Activated CD8-positive, alpha-beta memory T cell treated with anti-CD3 and anti-CD28 coated beads, Interleukin-2, amount 50 U/mL, for 48 hours (primary cell): ENCODE measurements around the gene ELL2.

ENCODE experiments used
- DNase-seq: peaks from one replicate; pipeline ENCODE4 v3.0.0-alpha.2; 2020

Gene ELL2

DNA sequence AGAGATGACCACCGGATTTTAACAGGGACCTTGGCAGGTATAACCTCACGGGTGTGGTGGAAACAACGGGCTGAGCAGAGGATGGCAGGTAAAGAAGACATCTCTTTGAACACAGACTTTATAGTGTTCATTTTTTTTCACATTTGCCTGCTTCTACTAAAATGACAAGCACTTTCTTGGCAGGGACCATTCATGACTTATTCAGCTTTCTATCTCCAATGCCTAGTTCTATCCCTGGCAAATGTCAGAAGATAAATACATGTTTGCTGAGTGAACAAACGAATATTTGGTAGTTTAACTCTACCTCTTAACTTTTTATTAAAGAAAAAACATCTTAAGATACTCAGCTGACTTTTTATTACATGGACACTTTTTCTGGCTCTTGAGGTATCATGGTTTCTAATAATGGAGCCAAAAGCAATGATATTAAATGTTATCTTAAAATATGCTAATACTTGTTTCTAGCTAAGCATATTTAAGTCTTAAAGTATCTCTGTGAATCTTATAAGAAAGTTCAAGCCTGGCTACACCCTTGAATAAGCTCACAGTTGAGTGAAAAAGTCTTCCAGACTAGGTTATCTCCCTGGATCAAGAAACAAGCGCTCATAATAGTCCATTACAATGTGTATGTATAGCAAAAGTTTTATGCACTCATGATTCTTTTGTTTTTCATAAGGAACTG is 8.5 kb downstream of the ELL2 start:
- no peak for DNase-seq

DNA sequence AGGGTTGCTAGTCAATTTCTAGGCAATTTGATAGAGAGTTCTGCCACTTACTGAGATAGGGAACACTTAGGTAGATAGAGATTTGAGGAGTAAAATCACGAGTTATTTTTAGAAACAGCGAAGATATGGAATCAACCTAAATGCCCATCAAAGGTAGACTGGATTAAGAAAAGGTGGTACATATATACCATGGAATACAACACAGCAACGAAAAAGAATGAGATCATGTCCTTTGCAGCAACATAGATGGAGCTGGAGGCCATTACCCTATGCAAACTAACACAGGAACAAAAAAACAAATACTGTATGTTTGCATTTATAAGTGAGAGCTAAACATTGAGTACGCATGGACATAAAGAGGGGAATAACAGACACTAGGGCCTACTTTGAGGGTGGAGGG is 9.7 kb downstream of the ELL2 start:
- no peak for DNase-seq

DNA sequence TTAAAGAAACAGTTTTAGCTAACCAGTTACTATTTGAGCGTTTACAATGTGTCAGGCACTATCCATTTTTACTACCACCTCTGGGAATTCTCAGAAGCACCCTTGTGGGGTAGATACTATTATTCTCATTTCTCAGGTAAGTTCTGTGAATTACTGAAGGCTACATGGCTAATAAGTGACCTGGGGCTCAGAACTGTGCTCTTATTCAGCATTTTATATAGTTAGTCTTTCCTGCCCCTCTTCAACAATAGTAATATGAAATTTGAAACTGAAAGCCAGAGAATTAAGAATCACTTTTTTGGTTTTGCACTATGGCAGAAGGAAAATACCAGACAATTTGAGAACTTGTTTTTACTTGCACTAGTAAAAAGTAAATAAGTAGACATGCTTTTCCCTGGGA is 11.8 kb downstream of the ELL2 start:
- DNase-seq, result no peak

DNA sequence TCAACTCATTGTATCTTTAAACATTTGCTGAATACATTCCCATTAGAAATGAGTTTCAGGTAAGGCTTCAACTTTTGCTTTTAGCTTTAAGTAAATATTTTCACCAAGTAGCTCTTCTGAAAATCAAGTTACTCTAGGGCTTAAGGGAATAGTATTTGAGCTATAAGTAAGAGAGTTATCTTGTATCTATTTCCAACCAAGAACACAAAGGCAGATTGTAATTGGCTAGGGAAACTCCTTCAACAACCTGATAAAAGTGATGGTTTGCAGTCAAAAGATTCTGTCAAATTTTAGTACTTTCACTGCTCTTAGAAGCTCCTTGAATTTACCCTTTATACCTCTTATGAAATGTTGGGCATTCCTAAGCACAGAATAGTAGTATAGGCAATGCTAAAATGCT is 13.0 kb downstream of the ELL2 start:
- no peak for DNase-seq

DNA sequence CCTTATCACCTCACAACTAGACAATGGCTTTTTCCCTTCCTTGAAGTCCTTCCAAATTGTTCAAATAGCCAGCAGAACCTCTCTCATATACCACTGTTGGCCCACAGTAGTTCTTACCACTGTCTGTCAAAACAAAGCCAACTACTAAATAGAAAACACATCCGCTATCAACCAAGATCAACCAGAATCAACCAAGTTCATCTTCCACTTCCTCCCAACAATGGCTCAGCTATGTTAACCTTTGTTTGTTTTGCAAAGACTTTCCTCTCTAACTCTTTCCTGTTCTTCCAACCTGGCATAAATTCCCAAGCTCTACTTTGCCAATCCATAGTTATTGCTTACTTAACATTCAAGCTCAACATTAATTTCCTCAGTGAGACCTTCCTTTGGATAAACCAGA is 15.2 kb downstream of the ELL2 start:
- DNase-seq, result no peak

DNA sequence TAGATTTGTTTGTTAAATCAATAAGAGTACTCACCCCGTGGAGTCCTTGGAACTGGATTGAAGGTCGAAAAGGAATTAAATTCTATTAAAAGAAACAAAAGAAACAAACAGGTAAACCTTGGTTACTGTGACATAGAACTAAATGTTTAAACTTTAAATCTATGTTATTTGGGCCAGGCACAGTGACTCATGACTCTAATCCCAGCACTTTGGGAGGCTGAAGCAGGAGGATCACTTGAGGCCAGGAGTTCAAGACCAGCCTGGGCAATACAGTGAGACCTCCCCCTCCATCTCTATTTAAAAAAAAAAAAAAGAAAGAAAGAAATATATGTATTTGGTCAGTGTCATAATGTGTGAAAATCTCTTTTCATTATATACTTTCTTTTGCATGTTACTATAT is 18.7 kb downstream of the ELL2 start:
- DNase-seq, result no peak

DNA sequence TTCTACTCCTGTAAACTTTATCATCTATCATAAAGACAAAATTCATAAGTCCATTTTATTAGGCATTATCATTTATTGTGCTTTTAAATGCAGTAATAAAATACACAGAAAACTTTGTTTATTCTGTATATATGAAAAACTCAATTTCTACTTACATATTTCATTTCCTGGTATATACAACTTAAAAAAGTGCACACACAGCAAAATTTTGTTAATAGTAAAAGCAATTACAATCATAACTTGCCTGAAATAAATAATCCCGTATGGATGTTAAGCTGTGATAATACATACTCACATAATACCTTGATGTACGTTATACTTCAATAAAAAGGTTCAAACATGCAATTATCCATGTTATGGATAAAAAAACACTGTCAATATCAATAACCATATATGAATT is 19.2 kb downstream of the ELL2 start:
- no peak for DNase-seq

DNA sequence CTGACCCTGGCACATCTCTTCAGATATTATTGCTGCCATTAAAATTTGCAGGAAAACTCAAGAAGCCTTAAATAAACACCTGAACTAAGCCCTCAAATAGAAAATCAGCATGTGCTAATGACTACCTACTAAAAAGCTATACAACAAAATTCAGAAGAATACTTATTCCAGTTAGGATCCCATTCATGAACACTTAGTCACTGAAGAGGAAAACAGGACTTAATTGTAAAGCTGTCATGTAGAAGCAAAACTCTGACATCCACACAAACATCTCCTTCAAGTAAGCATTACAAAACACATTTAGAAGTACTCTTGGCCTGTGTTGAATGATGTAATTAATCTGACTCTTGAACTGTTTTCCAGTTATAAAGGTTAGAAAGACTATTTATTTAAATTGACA is 19.9 kb downstream of the ELL2 start:
- no peak for DNase-seq

DNA sequence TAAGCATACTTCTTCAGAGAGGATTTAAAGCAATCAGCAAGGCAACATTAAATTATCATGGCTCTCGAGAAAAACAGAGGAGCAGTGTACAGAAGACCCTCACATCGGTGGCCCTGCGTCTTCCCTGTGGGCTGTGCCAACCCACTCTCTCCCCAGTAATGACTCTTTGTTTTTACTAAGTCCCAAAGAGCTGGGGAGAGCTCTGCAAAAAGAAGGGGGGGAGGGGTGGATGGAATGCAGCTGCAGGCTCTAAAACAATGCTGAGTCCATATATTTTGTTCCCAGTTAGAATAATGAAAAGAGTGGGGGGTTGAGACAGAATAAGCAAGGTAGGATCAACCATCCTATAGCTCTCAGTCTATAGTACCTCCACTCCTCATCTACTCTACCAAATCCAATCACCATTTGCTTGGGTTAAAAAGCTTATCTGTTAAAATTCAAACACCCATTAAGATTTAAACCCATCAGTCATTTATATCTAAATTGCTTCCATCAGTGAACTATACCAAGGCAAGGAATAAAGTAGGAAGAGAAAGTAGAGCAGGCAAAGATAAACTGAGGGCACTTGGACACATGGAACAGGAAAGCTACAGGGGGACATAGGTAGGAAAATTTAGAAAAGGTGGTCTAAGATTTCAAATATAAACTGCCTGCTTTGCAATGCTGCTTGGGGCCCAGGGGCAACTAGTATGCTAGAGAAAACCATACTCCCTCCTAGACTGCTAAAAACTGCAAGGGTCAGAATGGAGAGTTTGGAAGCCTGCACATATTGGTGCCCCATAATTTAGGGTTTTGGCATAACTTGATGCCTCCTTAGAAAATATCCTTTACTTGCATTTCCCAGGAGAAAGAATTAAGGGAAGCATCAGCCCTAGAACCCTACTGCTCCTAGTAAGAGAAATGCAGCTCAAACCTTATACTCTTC is 20.6 kb downstream of the ELL2 start:
- DNase-seq, result no peak

DNA sequence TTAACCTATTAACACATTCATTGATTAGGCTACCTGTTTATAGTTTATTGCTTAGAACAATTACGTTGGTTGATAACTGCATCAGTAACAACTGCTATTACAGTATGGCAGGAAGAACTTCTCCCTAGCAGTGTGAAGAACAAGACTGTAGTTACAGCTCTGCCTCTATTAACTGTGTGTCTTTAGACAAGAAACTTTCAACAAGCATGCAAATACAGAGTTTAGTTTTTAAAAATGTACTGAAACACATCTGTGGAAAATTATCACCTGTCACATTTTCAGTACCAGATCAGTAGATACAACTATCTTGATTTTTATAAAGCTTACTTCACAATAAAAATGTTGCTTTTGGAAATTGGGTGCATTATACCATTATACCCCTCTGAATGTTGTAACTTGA is 22.2 kb downstream of the ELL2 start:
- no peak for DNase-seq

DNA sequence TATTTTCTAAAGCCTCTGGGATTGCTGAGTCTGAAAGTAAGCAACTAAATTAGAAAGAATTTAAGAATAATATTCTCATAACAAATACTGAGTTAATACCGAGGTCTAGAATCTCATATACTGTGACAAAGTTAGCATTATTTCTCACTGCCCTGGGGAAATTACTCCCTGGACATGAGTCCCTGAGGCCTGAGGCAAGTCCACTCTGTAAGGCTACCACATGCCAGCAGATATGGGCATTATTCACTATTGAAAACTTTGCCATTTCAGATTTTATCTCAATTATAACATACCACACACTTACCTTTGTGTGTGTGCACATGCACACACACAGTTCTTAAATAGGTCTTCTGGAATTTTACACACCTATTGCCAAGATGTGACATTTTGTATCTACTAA is 22.9 kb downstream of the ELL2 start:
- DNase-seq, result no peak

DNA sequence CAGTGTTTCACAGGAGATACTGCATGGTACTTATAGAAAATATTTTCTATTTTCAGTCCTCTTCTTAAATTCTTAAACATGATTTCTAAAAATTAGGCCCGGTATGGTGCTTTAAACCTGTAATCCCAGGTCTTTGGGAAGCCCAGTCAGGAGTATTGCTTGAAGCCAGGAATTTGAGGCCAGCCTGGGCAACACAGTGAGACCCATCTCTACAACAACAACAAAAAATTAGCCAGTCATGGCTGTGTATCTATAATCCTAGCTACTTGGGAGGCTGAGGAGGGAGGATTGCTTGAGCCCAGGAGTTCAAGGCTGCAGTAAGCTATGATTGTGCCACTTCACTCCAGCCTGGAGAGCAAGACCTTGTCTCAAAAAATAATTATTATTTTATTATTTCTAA is 23.3 kb downstream of the ELL2 start:
- no peak for DNase-seq

DNA sequence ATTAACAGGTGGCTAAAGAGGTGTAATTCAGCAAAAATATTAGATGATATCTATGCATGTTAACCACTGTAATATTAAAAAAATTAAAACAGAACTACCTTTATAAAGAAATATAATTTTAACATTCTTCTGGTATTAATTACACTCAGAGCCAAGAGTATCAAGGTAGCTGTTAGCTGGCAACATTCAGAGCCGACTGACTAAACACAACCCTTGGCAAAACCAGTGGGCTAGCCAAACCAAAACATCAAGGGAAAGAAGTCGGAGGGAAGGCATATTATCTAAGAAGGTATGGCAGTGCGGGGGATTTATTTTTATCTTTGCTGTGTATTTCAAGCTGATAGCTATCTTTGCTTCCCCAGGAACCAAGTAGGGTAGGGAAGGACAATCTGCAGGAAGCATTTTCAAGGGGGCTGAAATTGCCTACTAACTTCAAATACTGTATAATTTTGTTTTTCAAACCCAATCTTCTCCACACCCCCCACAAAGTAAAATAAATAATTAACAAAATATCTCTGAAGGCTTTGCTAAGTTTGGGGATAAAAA is 24.0 kb downstream of the ELL2 start:
- no peak for DNase-seq

DNA sequence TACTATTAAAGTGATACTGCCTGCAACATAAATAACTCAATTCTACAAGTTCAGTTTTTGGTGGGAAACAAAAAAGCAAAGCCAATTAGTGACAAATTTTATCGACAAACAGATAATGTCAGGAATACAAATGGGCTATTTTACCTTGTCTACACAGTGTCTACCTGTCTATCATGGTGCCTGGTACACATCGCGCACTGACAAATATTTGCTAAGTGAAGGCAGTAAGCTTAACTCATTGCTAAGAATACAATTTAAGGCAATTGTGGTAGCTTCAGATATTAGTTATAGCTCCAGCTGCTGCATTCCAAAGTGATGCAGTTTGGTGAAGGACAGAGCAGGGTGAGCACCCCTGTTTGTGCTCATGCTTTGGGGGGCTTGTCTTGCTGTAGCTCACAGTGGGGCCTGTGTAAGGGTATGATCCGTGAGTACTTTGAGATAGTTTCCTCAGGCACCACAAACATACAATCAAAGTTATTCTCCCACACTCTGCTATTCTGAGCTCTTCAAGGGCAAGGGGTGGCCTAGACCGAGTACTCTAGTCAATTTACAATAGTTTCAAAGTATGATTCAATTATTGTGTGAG is 24.7 kb downstream of the ELL2 start:
- DNase-seq, result no peak

DNA sequence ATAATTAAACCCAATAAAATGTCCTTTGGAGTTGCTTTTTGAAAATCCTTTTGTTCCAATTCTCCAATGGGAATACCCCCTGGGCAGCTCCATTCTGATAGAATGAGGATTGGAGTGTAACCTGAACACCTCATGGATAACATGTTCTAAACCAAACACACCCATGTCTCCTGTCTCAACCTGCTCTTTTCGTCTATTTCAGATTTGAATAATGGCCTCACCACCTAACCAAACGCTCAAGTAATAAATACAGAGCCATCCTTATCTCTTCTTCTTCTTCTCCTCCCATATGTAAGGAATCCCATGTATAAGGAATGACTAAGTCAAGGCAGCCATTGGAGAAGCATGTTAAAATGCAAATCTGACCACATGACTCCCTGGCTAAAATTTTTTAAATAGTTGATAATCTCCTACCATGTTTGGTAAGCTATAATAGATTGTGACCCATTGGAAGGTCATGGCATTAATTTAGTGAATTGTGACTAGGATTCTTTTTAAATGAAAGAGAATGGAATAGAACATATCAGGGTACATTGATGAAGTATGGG is 26.0 kb downstream of the ELL2 start:
- DNase-seq, result no peak

DNA sequence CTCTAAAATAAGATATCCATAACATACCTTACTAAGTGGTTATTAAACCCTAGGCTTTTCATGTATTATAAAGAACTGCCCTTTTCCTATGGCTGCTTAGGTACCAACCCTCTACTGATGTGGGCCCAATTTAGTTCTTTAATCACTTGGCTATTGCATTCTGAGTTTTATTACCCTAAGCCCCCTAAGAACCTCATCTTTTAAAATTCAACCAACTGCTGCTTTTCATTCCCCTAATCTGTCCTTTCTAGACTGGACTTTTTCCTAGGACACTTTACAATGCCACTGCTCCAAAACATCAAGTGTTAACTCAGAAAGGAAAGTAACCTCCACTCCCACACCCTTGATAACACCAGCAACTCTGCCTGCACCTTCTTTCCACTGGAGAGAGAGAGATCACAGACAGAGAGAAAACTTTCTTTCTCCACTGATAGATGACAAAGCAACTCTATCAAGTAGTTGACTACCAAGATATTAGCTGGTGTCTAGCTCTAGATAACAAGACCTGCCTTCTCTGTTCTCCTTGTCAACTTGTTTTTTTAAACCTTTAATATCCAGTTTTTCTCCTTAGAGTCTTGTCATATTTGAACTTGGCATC is 27.3 kb downstream of the ELL2 start:
- DNase-seq, result no peak

DNA sequence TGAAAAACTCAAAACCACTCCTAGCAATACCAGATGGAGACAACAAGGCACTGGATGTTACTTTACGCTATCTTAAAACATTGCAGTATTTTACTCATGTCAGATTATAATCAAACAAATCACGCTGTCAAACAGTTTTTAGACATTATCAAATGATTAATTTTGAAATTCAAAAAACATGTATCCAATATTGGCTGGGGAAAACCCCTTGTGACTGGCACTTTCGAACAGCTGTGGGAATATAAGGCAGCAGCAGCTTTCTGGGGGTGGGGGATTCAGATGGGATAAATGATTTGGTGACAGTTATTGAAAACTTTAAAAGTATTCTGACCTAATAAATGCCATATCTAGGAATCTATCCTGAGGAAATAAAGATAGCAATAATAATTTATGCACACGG is 28.7 kb downstream of the ELL2 start:
- DNase-seq, result no peak

DNA sequence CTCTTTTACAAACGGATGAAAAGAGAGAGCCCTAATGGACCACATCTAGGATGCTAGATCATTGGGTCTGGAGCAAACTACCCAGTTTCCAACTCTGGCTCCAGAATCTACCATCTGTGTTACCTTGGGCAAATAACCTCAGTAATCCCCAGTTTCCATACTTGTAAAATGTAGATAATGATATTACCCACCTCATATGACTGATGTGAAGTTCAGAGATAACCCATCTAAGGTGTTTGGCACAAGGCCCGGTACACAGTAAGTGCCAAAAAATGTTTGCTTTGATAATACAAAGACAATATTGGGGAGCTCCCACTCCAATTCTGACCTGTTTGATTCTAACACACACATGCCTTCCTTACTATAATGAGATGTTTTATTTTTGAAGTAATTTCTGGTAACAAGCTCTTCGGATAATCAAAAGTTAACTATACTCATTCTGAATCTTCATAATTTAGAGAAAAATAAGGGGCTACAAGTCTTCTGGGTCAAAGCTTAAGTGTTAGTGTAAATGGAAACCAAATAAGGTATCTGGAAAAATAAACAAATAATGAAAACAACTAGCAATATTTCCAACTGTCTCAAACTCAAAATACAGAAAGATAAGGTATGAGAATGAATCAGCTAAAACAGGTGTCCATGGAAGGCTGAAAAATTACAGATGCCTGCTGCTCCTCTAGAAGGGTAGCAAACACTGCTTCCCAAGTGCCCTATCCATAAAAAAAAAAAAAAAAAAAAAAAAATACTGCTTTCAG is 30.4 kb downstream of the ELL2 start:
- no peak for DNase-seq

DNA sequence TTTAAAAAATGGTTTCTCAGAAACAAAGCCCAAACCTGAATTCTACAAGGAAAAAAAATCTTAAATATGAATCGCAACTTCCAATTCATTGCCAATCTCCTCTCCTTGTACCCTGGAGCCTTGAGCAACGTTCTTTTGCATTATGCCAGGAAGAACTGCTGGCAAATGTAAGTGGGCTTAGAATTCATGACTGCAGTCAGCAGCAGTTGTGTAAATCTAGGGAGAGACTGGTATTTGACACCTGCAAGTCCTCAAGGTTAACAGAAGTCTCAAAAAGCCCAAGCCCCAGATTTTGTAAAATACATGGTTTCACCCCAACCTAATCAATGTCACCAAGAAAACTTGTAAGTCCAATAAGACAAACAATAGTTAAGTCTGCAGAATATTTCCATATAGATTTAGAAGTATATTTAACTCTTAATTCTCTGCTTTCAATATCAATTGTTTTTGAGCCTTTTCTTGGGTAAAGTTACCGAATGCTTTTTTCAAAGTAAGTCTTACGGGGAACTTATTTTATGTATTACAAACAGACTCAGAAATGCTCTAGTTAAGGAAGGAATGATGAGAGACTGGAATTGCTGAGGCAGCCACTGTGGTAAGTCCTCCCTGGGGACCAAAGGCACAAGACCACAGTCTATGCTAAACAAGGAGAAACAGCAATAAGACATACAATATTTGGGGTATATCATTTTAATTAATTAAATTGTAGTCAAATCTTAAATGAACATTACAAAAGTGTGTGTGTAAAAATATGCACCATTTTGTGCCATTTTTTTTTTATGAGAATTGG is 31.3 kb downstream of the ELL2 start:
- DNase-seq, result no peak

DNA sequence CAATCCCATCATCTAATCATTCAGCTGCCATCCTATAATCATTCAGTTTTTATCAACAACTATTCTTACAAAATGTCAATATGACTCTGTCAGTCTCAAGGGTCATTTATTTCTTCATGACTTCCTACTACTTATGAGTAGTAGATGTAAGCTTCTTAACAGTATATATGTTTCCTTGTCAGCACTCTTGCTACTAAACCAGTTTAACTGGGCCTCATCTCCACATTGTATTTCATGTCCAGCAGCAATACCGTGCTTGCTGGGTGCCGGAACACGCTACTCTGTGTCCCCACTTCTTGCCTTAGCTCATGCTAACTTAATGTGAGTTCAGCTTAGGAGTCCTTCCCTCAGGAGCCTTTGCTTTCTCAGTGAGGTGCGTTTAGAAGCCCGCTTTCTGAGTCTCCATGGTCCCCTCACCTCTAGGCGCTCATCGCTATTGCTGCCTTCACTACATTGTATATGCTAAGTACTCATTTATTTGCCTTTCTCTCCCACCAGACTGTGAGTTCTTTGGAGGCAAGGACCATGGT is 32.9 kb downstream of the ELL2 start:
- DNase-seq, result no peak
